SK-N-SH treated with all-trans-retinoic acid at 6 μM for 48 hours (cell line): ENCODE data around the gene KRT85.

ENCODE experiments used
- ATAC-seq: fragments of 200-7000 bp; cut with Tn5 transposase; 3 replicates; pipeline ENCODE4 v1.9.1; 2020; ENCODE audit warnings: mild to moderate bottlenecking, moderate library complexity
- ARNTL ChIP-seq: fragments of 450-650 bp; formaldehyde crosslinking; IDR thresholded peaks from 2 replicates; pipeline ENCODE4 v1.5.0; 2020; ENCODE audit warnings: low read depth, mild to moderate bottlenecking, moderate library complexity, borderline replicate concordance
- CSDC2 ChIP-seq: fragments of 250-450 bp; sonication (Bioruptor Pico); IDR thresholded peaks from 2 replicates; pipeline ENCODE4 v1.5.0; 2020; ENCODE audit warnings: mild to moderate bottlenecking, moderate library complexity
- ESRRG ChIP-seq: fragments of 250-450 bp; sonication (Bioruptor Pico); IDR thresholded peaks from 2 replicates; pipeline ENCODE4 v1.6.1; 2021; ENCODE audit warnings: mild to moderate bottlenecking
- GLIS3 ChIP-seq: fragments of 250-450 bp; sonication (Bioruptor Pico); IDR thresholded peaks from 2 replicates; pipeline ENCODE4 v1.5.0; 2020; ENCODE audit warnings: mild to moderate bottlenecking, moderate library complexity
- ISL1 ChIP-seq: fragments of 250-450 bp; sonication (Bioruptor Pico); IDR thresholded peaks from 2 replicates; pipeline ENCODE4 v2.1.2; 2022; ENCODE audit warnings: mild to moderate bottlenecking, moderate library complexity
- OSR1 ChIP-seq: fragments of 250-450 bp; sonication (Bioruptor Pico); IDR thresholded peaks from 2 replicates; pipeline ENCODE4 v1.8.0; 2022; ENCODE audit warnings: moderate library complexity, mild to moderate bottlenecking, inconsistent platforms
- POU6F1 ChIP-seq: fragments of 250-450 bp; sonication (Bioruptor Pico); IDR thresholded peaks from 2 replicates; pipeline ENCODE4 v1.8.0; 2021; ENCODE audit warnings: low read depth, mild to moderate bottlenecking, moderate library complexity, borderline replicate concordance
- PPARA ChIP-seq: fragments of 250-450 bp; sonication (Bioruptor Pico); IDR thresholded peaks from 2 replicates; pipeline ENCODE4 v1.5.0; 2020; ENCODE audit warnings: mild to moderate bottlenecking, borderline replicate concordance
- SNAI2 ChIP-seq: fragments of 250-450 bp; sonication (Bioruptor Pico); IDR thresholded peaks from 2 replicates; pipeline ENCODE4 v1.5.0; 2020; ENCODE audit warnings: mild to moderate bottlenecking, moderate library complexity
- TCF4 ChIP-seq: fragments of 250-450 bp; sonication (Bioruptor Pico); IDR thresholded peaks from 2 replicates; pipeline ENCODE4 v1.8.0; 2021; ENCODE audit warnings: mild to moderate bottlenecking, moderate library complexity, borderline replicate concordance
- TOX ChIP-seq: fragments of 250-450 bp; sonication (Bioruptor Pico); IDR thresholded peaks from 2 replicates; pipeline ENCODE4 v1.8.0; 2021; ENCODE audit warnings: mild to moderate bottlenecking, moderate library complexity, borderline replicate concordance
- ZC3H10 ChIP-seq: fragments of 250-450 bp; sonication (Bioruptor Pico); IDR thresholded peaks from 2 replicates; pipeline ENCODE4 v1.5.1; 2021; ENCODE audit warnings: mild to moderate bottlenecking, moderate library complexity
- ZFP3 ChIP-seq: fragments of 250-450 bp; sonication (Bioruptor Pico); IDR thresholded peaks from 2 replicates; pipeline ENCODE4 v1.5.0; 2020; ENCODE audit warnings: mild to moderate bottlenecking, moderate library complexity
- ZFP30 ChIP-seq: fragments of 450-650 bp; formaldehyde crosslinking; IDR thresholded peaks from 2 replicates; pipeline ENCODE4 v1.5.0; 2022; ENCODE audit warnings: mild to moderate bottlenecking, moderate library complexity
- ZNF565 ChIP-seq: fragments of 450-650 bp; formaldehyde crosslinking; conservative IDR thresholded peaks from 2 replicates; pipeline ENCODE4 v1.5.0; 2020; ENCODE audit warnings: low read depth, mild to moderate bottlenecking, moderate library complexity
- ZNF70 ChIP-seq: fragments of 450-650 bp; formaldehyde crosslinking; IDR thresholded peaks from 2 replicates; pipeline ENCODE4 v1.5.0; 2020; ENCODE audit warnings: mild to moderate bottlenecking, moderate library complexity
- ZNF8 ChIP-seq: fragments of 450-650 bp; formaldehyde crosslinking; IDR thresholded peaks from 2 replicates; pipeline ENCODE4 v1.5.0; 2020; ENCODE audit warnings: mild to moderate bottlenecking, moderate library complexity
- TF ChIP-seq, protein P1 (sequence below): fragments of 250-450 bp; sonication (Bioruptor Pico); IDR thresholded peaks from 2 replicates; pipeline ENCODE4 v1.5.1; 2020; ENCODE audit warnings: low read depth, mild to moderate bottlenecking, moderate library complexity
- TF ChIP-seq, protein P2 (sequence below): fragments of 250-450 bp; sonication (Bioruptor Pico); IDR thresholded peaks from 2 replicates; pipeline ENCODE4 v1.5.0; 2020; ENCODE audit warnings: mild to moderate bottlenecking, moderate library complexity
- TF ChIP-seq, protein P3 (sequence below): fragments of 250-450 bp; sonication (Bioruptor Pico); IDR thresholded peaks from 2 replicates; pipeline ENCODE4 v1.8.0; 2020; ENCODE audit warnings: mild to moderate bottlenecking, moderate library complexity, borderline replicate concordance

KRT85 gene

GRCh38 chr12:52392465-52393007 lies 25.3 kb upstream of the KRT85 start:
- ATAC-seq, result no peak
- TF ChIP-seq GLIS3 (no peak), ZFP3 (CRISPR knock-in tag) (no peak), ZFP30 (no peak), ZC3H10 (CRISPR knock-in tag) (no peak), POU6F1 (CRISPR knock-in tag) (no peak), ARNTL (CRISPR knock-in tag) (no peak), TOX (CRISPR knock-in tag) (no peak), ISL1 (no peak), ZNF565 (CRISPR knock-in tag) (no peak)
- TF ChIP-seq, protein P1, sequence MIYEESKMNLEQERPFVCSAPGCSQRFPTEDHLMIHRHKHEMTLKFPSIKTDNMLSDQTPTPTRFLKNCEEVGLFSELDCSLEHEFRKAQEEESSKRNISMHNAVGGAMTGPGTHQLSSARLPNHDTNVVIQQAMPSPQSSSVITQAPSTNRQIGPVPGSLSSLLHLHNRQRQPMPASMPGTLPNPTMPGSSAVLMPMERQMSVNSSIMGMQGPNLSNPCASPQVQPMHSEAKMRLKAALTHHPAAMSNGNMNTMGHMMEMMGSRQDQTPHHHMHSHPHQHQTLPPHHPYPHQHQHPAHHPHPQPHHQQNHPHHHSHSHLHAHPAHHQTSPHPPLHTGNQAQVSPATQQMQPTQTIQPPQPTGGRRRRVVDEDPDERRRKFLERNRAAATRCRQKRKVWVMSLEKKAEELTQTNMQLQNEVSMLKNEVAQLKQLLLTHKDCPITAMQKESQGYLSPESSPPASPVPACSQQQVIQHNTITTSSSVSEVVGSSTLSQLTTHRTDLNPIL (CRISPR knock-in tag), result no peak

- ATAC-seq, result peak; percentile 45
These were observed 24.3 kb upstream of the KRT85 start for GRCh38 chr12:52391618-52392002.

DNA sequence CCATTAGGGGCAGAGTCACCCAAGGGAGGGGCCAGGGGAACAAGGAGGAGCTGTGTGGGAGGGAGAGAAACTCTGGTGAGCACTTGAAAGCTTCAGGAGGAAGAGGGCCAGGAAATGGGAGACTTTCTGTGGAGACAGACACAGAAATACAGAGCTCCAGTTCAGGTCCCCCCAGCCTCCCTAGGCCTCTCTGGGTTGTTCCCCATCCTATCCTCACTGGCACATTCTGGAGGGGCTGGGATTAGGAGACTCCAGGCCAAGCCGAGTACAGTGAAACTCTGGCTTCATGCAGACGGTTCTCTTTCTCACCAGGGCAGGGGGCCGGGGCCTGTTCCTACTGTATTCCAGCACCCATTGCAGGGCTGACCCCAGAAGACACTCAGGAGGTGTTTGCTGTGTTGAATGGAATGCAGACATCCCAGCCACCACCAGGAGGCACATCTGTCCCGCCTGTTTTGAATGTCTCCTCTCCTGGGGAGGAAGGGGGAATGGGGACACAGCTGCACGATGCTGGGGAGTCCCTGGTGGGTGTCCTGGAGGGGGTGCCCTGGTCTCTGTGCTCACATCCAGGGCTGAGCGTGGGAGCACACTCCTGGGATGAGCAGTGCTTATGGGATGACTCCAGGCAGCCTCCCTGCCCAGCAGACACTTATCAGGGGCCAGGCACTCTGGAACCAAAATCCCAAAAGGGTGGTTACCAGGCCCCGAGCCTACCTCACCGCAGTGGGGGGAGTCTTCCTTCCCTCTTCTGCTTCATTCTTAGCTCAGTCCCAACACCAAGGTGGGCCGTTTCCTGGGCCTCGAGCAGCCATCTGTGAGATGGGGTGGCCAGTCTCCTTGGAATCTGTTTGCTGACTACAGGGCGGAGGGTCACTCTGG lies 23.7 kb upstream of the KRT85 start:
- TF ChIP-seq ISL1, result no peak
- no peak for TF ChIP-seq ESRRG (CRISPR knock-in tag)
- no peak for TF ChIP-seq ZNF70 (CRISPR knock-in tag)
- TF ChIP-seq TOX (CRISPR knock-in tag), result no peak
- no peak for TF ChIP-seq TCF4 (CRISPR knock-in tag)
- TF ChIP-seq ZNF565 (CRISPR knock-in tag), result no peak
- TF ChIP-seq ZFP30, result no peak
- no peak for TF ChIP-seq OSR1 (CRISPR knock-in tag)
- TF ChIP-seq SNAI2 (CRISPR knock-in tag), result no peak
- no peak for TF ChIP-seq POU6F1 (CRISPR knock-in tag)
- TF ChIP-seq, protein P1 (CRISPR knock-in tag), result no peak
- TF ChIP-seq ZNF8 (CRISPR knock-in tag), result no peak
- TF ChIP-seq PPARA (CRISPR knock-in tag), result no peak
- no peak for TF ChIP-seq CSDC2 (CRISPR knock-in tag)
- TF ChIP-seq ZC3H10 (CRISPR knock-in tag), result no peak
- ATAC-seq, result peak; percentile 65

More at GRCh38 chr12:52391618-52392002, 24.3 kb upstream of the KRT85 start:
- TF ChIP-seq ZNF565 (CRISPR knock-in tag) (no peak), ZNF70 (CRISPR knock-in tag) (no peak), PPARA (CRISPR knock-in tag) (no peak), OSR1 (CRISPR knock-in tag) (no peak), TCF4 (CRISPR knock-in tag) (no peak), ZFP30 (no peak)
- TF ChIP-seq, protein P1 (CRISPR knock-in tag), result no peak
- TF ChIP-seq, protein P2, sequence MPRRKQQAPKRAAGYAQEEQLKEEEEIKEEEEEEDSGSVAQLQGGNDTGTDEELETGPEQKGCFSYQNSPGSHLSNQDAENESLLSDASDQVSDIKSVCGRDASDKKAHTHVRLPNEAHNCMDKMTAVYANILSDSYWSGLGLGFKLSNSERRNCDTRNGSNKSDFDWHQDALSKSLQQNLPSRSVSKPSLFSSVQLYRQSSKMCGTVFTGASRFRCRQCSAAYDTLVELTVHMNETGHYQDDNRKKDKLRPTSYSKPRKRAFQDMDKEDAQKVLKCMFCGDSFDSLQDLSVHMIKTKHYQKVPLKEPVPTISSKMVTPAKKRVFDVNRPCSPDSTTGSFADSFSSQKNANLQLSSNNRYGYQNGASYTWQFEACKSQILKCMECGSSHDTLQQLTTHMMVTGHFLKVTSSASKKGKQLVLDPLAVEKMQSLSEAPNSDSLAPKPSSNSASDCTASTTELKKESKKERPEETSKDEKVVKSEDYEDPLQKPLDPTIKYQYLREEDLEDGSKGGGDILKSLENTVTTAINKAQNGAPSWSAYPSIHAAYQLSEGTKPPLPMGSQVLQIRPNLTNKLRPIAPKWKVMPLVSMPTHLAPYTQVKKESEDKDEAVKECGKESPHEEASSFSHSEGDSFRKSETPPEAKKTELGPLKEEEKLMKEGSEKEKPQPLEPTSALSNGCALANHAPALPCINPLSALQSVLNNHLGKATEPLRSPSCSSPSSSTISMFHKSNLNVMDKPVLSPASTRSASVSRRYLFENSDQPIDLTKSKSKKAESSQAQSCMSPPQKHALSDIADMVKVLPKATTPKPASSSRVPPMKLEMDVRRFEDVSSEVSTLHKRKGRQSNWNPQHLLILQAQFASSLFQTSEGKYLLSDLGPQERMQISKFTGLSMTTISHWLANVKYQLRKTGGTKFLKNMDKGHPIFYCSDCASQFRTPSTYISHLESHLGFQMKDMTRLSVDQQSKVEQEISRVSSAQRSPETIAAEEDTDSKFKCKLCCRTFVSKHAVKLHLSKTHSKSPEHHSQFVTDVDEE (CRISPR knock-in tag), result no peak
- TF ChIP-seq, protein P3, sequence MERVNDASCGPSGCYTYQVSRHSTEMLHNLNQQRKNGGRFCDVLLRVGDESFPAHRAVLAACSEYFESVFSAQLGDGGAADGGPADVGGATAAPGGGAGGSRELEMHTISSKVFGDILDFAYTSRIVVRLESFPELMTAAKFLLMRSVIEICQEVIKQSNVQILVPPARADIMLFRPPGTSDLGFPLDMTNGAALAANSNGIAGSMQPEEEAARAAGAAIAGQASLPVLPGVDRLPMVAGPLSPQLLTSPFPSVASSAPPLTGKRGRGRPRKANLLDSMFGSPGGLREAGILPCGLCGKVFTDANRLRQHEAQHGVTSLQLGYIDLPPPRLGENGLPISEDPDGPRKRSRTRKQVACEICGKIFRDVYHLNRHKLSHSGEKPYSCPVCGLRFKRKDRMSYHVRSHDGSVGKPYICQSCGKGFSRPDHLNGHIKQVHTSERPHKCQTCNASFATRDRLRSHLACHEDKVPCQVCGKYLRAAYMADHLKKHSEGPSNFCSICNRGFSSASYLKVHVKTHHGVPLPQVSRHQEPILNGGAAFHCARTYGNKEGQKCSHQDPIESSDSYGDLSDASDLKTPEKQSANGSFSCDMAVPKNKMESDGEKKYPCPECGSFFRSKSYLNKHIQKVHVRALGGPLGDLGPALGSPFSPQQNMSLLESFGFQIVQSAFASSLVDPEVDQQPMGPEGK (CRISPR knock-in tag), result no peak
